ENCODE measurements around the gene GIGYF1.

The GIGYF1 gene, protein sequence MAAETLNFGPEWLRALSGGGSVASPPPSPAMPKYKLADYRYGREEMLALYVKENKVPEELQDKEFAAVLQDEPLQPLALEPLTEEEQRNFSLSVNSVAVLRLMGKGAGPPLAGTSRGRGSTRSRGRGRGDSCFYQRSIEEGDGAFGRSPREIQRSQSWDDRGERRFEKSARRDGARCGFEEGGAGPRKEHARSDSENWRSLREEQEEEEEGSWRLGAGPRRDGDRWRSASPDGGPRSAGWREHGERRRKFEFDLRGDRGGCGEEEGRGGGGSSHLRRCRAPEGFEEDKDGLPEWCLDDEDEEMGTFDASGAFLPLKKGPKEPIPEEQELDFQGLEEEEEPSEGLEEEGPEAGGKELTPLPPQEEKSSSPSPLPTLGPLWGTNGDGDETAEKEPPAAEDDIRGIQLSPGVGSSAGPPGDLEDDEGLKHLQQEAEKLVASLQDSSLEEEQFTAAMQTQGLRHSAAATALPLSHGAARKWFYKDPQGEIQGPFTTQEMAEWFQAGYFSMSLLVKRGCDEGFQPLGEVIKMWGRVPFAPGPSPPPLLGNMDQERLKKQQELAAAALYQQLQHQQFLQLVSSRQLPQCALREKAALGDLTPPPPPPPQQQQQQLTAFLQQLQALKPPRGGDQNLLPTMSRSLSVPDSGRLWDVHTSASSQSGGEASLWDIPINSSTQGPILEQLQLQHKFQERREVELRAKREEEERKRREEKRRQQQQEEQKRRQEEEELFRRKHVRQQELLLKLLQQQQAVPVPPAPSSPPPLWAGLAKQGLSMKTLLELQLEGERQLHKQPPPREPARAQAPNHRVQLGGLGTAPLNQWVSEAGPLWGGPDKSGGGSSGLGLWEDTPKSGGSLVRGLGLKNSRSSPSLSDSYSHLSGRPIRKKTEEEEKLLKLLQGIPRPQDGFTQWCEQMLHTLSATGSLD (N-terminal part only)

DNA sequence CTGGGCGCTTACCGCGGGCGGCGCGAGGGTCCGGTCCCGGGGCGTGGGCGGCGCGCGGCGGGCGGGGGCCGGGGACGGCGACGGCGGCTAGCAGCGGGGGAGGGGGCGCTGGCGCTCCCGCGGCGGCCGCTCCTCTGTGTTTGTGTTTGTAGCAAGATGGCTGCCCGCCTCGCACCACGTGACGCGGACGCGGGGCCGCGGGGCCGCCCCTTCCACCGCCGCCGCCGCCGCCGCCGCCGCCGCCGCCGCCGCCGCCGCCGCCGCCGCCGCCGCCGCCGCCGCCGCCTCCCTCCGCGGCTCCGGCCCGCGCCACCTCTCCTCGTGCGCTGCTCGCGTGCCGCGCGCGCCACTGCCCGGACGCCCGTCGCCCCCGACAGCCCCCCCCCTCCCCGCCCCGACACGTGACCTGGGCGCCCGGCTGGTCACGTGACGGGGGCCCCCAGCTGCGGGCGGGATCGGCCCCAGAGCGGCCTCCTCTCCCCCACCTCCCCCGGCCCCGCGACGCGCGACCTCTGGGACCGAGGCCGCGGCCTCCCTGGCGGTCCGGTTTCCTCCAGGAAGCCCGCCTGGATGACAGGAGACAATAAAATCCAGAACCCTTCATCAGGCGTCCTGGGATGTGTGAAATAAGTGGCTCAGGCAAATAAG is at the start of gene GIGYF1:
TSS of gene GIGYF1 (minus strand) at position 153 of the 648 bp plus-strand sequence. CDS start 6,012 bp downstream, outside the sequence.
- Histone ChIP-seq H3K9me3 (ENCODE audit: low read depth, low read length) (no peaks in the 10 kb centered on the region), H3K27ac (peak within 1 kb of the TSS; percentile 79; the same call in 1 of the 2 replicates), H3K4me3 (peak within 1 kb of the TSS; percentile 92), H3K36me3 (ENCODE audit: insufficient read depth, low read length) (peaks cover 10% of the 10 kb centered on the region; the same call in 1 of the 2 replicates), H3K9ac (ENCODE audit: insufficient read length) (peak within 1 kb of the TSS; percentile 95)
- TF ChIP-seq POLR2AphosphoS5 (IDR thresholded peaks at IDR 0.05; ENCODE audit: borderline replicate concordance, low read depth, low read length) (0 out of 2 replicates have a peak, but pooled peaks have one; percentile 23), EZH2 (IDR thresholded peaks at IDR 0.05) (no peak)
- no peak for DNase-seq (ENCODE audit: low read depth, low spot score)

- H3K9ac ChIP-seq (ENCODE audit: insufficient read length) = no peak overlapping the region
- H3K36me3 ChIP-seq (ENCODE audit: insufficient read depth, low read length) = no peaks in the 10 kb centered on the region
- no peak overlapping the region for H3K4me3 ChIP-seq
- no peaks in the 10 kb centered on the region for H3K9me3 ChIP-seq (ENCODE audit: low read depth, low read length)
- no peak overlapping the region for H3K27ac ChIP-seq
- DNase-seq (ENCODE audit: low read depth, low spot score) = no peak
- no peak for TF ChIP-seq EZH2 (IDR thresholded peaks at IDR 0.05)
- no peak for TF ChIP-seq POLR2AphosphoS5 (IDR thresholded peaks at IDR 0.05; ENCODE audit: borderline replicate concordance, low read depth, low read length)
- TF ChIP-seq FOXP2 (optimal IDR thresholded peaks at IDR 0.05; ENCODE audit: control extremely low read depth, extremely low read length, insufficient read depth) = no peak
These were observed 45.9 kb upstream of the GIGYF1 start for GRCh38 chr7:100739934-100740333.

DNA sequence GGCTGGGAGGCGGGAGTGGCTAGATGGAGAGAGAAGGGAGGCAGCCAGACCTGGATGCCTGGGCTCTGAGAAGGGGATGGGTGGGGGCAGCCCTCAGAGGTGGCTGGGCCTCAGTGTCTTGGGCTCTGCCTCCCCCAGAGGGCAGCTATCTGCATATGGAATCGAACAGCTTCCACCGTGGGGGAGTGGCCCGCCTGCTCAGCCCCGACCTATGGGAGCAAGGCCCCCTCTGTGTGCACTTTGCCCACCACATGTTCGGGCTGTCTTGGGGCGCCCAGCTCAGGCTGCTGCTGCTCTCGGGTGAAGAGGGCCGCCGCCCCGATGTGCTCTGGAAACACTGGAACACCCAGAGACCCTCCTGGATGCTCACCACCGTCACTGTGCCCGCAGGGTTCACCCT is 42.6 kb upstream of the GIGYF1 start:
- DNase-seq (ENCODE audit: low read depth, low spot score) = no peak
- no peak for TF ChIP-seq FOXP2 (optimal IDR thresholded peaks at IDR 0.05; ENCODE audit: control extremely low read depth, extremely low read length, insufficient read depth)
- no peak for TF ChIP-seq POLR2AphosphoS5 (IDR thresholded peaks at IDR 0.05; ENCODE audit: borderline replicate concordance, low read depth, low read length)
- TF ChIP-seq EZH2 (IDR thresholded peaks at IDR 0.05) = no peak
- H3K36me3 ChIP-seq (ENCODE audit: insufficient read depth, low read length) = no peaks in the 10 kb centered on the region

GRCh38 chr7:100735730-100736129 is 41.7 kb upstream of the GIGYF1 start:
- H3K4me3 ChIP-seq = no peak overlapping the region
- no peak for DNase-seq (ENCODE audit: low read depth, low spot score)

More for the DNA sequence above, 42.6 kb upstream of the GIGYF1 start:
- no peak overlapping the region for H3K4me3 ChIP-seq
- H3K9me3 ChIP-seq (ENCODE audit: low read depth, low read length) = no peaks in the 10 kb centered on the region
- no peak overlapping the region for H3K9ac ChIP-seq (ENCODE audit: insufficient read length)
- H3K27ac ChIP-seq = no peak overlapping the region

GRCh38 chr7:100731937-100732636 is 38.0 kb upstream of the GIGYF1 start:
- H3K36me3 ChIP-seq (ENCODE audit: insufficient read depth, low read length) = no peaks in the 10 kb centered on the region
- no peak overlapping the region for H3K9ac ChIP-seq (ENCODE audit: insufficient read length)
- no peak overlapping the region for H3K4me3 ChIP-seq
- no peaks in the 10 kb centered on the region for H3K9me3 ChIP-seq (ENCODE audit: low read depth, low read length)
- no peak for DNase-seq (ENCODE audit: low read depth, low spot score)
- no peak for TF ChIP-seq POLR2AphosphoS5 (IDR thresholded peaks at IDR 0.05; ENCODE audit: borderline replicate concordance, low read depth, low read length)
- TF ChIP-seq FOXP2 (optimal IDR thresholded peaks at IDR 0.05; ENCODE audit: control extremely low read depth, extremely low read length, insufficient read depth) = no peak
- TF ChIP-seq EZH2 (IDR thresholded peaks at IDR 0.05) = no peak
- no peak overlapping the region for H3K27ac ChIP-seq

More at GRCh38 chr7:100735730-100736129, 41.7 kb upstream of the GIGYF1 start:
- no peak overlapping the region for H3K27ac ChIP-seq
- no peaks in the 10 kb centered on the region for H3K9me3 ChIP-seq (ENCODE audit: low read depth, low read length)
- H3K36me3 ChIP-seq (ENCODE audit: insufficient read depth, low read length) = no peaks in the 10 kb centered on the region
- no peak overlapping the region for H3K9ac ChIP-seq (ENCODE audit: insufficient read length)
- TF ChIP-seq EZH2 (IDR thresholded peaks at IDR 0.05) = no peak
- no peak for TF ChIP-seq FOXP2 (optimal IDR thresholded peaks at IDR 0.05; ENCODE audit: control extremely low read depth, extremely low read length, insufficient read depth)
- no peak for TF ChIP-seq POLR2AphosphoS5 (IDR thresholded peaks at IDR 0.05; ENCODE audit: borderline replicate concordance, low read depth, low read length)

- DNase-seq (ENCODE audit: low read depth, low spot score) = no peak
- H3K9me3 ChIP-seq (ENCODE audit: low read depth, low read length) = no peaks in the 10 kb centered on the region
- H3K36me3 ChIP-seq (ENCODE audit: insufficient read depth, low read length) = no peaks in the 10 kb centered on the region
- no peak for TF ChIP-seq EZH2 (IDR thresholded peaks at IDR 0.05)
- no peak for TF ChIP-seq POLR2AphosphoS5 (IDR thresholded peaks at IDR 0.05; ENCODE audit: borderline replicate concordance, low read depth, low read length)
- H3K4me3 ChIP-seq = no peak overlapping the region
- no peak overlapping the region for H3K27ac ChIP-seq
- H3K9ac ChIP-seq (ENCODE audit: insufficient read length) = no peak overlapping the region
These were observed 36.2 kb upstream of the GIGYF1 start for GRCh38 chr7:100730136-100730800.

DNA sequence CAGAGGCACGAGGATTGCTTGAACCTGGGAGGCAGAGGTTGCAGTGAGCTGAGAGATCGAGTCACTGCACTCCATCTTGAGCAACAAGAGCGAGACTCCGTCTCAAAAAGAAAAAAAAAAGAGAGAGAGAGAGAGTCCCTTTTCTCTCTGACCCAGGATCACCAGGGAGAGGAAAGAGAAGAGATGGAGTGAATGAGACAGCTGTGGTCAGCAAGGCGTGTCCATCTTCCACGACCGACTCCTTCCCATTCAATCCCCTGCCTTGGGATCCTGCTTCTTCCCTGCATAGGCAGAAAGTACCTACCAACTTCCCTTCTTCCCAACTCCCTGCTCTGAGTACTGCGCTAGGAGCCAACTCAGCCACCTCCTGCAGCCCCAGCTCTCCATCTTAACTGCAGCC is 34.1 kb upstream of the GIGYF1 start:
- Histone ChIP-seq H3K9me3 (ENCODE audit: low read depth, low read length) (no peaks in the 10 kb centered on the region), H3K27ac (no peak overlapping the region), H3K36me3 (ENCODE audit: insufficient read depth, low read length) (no peaks in the 10 kb centered on the region), H3K4me3 (no peak overlapping the region), H3K9ac (ENCODE audit: insufficient read length) (no peak overlapping the region)
- no peak for DNase-seq (ENCODE audit: low read depth, low spot score)
- TF ChIP-seq POLR2AphosphoS5 (IDR thresholded peaks at IDR 0.05; ENCODE audit: borderline replicate concordance, low read depth, low read length) = no peak
- TF ChIP-seq EZH2 (IDR thresholded peaks at IDR 0.05) = no peak
- TF ChIP-seq FOXP2 (optimal IDR thresholded peaks at IDR 0.05; ENCODE audit: control extremely low read depth, extremely low read length, insufficient read depth) = no peak
